ENCODE results near the gene IKZF4. TPM values are rescaled to one million over a fixed set of nuclear protein-coding genes. Genes with fewer than 3 reads are reported as not detected.
A peak's percentile ranks its signal among the peaks of the same experiment; 100 is the strongest.
"Not testable (repeated sequence)": the region's sequence is repeated elsewhere in the genome, so short reads cannot be mapped to it uniquely, and the experiment has no call there.

Gene IKZF4
- total RNA-seq, 2 donors from 2014 or later = 11.7 to 12.0 TPM

GRCh38 chr12:56034586-56035332 lies 13.9 kb downstream of the IKZF4 start:
- DNase-seq (ENCODE audit: low spot score) (no peak), ATAC-seq (peak; percentile 48 to 73)
- Mint-ChIP-seq H3K9me3 (no peaks in the 10 kb centered on the region), H3K4me1 (ENCODE audit: low read depth in 2 of 2) (peaks cover 0 to 7% of the 10 kb centered on the region in 2 donors), H3K27ac (peak overlapping the region in 1 of 2 donors; percentile 40), H3K27me3 (no peaks in the 10 kb centered on the region), H3K4me3 (no peak overlapping the region), H3K36me3 (peaks cover 11% of the 10 kb centered on the region)

DNA sequence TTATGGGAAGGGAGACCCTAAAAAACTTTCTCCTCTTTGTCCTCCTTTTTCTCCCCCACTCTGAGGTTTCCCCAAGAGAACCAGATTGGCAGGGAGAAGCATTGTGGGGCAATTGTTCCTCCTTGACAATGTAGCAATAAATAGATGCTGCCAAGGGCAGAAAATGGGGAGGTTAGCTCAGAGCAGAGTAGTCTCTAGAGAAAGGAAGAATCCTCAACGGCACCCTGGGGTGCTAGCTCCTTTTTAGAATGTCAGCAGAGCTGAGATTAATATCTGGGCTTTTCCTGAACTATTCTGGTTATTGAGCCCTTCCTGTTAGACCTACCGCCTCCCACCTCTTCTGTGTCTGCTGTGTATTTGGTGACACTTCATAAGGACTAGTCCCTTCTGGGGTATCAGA lies 16.3 kb downstream of the IKZF4 start:
- no peak for DNase-seq (ENCODE audit: low spot score)
- Mint-ChIP-seq H3K4me3 (no peak overlapping the region), H3K4me1 (ENCODE audit: low read depth in 2 of 2) (peaks cover 7 to 12% of the 10 kb centered on the region in 2 donors), H3K9me3 (no peaks in the 10 kb centered on the region), H3K27ac (no peak overlapping the region), H3K27me3 (no peaks in the 10 kb centered on the region), H3K36me3 (peaks cover 14% of the 10 kb centered on the region)
- ATAC-seq = no peak

DNA sequence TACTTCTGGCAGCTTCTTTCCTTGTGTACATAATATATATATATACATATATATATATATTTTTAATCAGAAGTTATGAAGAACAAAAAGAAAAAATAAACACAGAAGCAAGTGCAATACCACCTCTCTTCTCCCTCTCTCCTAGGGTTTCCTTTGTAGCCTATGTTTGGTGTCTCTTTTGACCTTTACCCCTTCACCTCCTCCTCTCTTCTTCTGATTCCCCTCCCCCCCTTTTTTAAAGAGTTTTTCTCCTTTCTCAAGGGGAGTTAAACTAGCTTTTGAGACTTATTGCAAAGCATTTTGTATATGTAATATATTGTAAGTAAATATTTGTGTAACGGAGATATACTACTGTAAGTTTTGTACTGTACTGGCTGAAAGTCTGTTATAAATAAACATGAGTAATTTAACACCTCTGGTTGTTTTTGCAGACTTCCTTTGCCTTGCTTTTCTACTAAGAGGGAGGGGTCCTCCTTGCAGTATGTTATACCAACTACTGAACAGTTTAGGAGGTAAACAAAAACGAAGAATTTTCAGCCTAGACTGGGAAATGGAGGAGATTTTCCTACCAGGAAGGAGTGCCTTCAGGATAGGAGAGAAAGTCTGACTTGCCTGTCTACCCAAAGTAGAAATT lies 17.3 kb downstream of the IKZF4 start:
- Mint-ChIP-seq H3K27ac (peak overlapping the region in 1 of 2 donors; percentile 49), H3K36me3 (peaks cover 24% of the 10 kb centered on the region), H3K9me3 (no peaks in the 10 kb centered on the region), H3K27me3 (no peaks in the 10 kb centered on the region), H3K4me1 (ENCODE audit: low read depth in 2 of 2) (peaks cover 13 to 20% of the 10 kb centered on the region in 2 donors), H3K4me3 (no peak overlapping the region)
- no peak for DNase-seq (ENCODE audit: low spot score)
- no peak for ATAC-seq

DNA sequence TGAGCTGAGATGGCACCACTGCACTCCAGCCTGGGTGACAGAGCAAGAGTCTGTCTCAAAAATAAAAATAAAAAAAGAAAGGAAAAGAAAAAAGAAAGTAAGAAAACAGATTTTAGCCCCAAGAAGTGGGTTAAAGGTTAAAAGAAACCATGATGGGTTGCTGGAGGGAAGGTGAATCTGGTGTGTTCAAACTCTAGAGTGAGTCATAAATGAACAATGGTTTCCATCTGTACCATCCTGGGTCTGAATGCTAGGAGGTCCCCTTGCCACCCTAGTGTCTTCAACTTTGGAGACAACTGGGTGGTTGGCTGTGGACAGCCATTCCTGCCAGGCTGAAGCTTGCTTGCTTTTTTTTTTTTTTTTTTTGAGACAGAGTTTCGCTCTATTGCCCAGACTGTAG lies 19.3 kb downstream of the IKZF4 start:
- no peak overlapping the region for H3K4me3 Mint-ChIP-seq
- peaks cover 30% of the 10 kb centered on the region for H3K36me3 Mint-ChIP-seq
- peak overlapping the region in 1 of 2 donors; percentile 97 for H3K27ac Mint-ChIP-seq
- DNase-seq (ENCODE audit: low spot score) (no peak), ATAC-seq (no peak)
- peaks cover 17 to 23% of the 10 kb centered on the region in 2 donors for H3K4me1 Mint-ChIP-seq (ENCODE audit: low read depth in 2 of 2)
- no peaks in the 10 kb centered on the region for H3K27me3 Mint-ChIP-seq
- no peaks in the 10 kb centered on the region for H3K9me3 Mint-ChIP-seq

- peaks cover 17 to 18% of the 10 kb centered on the region in 2 donors for H3K4me1 Mint-ChIP-seq (ENCODE audit: low read depth in 2 of 2)
- ATAC-seq (no peak), DNase-seq (ENCODE audit: low spot score) (no peak)
- H3K27ac Mint-ChIP-seq = peak overlapping the region; percentile 97
- H3K36me3 Mint-ChIP-seq = peaks cover 23% of the 10 kb centered on the region
- no peaks in the 10 kb centered on the region for H3K27me3 Mint-ChIP-seq
- H3K4me3 Mint-ChIP-seq = peak overlapping the region; percentile 98
- H3K9me3 Mint-ChIP-seq = no peaks in the 10 kb centered on the region
These were observed 20.2 kb downstream of the IKZF4 start for GRCh38 chr12:56040963-56041551.

- peaks cover 23% of the 10 kb centered on the region for H3K36me3 Mint-ChIP-seq
- ATAC-seq = peak; percentile 96 to 97
- peaks cover 20 to 23% of the 10 kb centered on the region in 2 donors for H3K4me1 Mint-ChIP-seq (ENCODE audit: low read depth in 2 of 2)
- peak within 1 kb of the TSS; percentile 98 for H3K4me3 Mint-ChIP-seq
- no peaks in the 10 kb centered on the region for H3K9me3 Mint-ChIP-seq
- no peaks in the 10 kb centered on the region for H3K27me3 Mint-ChIP-seq
- peak; percentile 94 for DNase-seq (ENCODE audit: low spot score)
- H3K27ac Mint-ChIP-seq = peak within 1 kb of the TSS; percentile 97
These were observed 20.9 kb downstream of the IKZF4 start, which contains the start of gene RPS26 for GRCh38 chr12:56041552-56042429. RPS26 (plus strand) TSS chr12:56041918; CDS start chr12:56042167, 249 bp downstream.

DNA sequence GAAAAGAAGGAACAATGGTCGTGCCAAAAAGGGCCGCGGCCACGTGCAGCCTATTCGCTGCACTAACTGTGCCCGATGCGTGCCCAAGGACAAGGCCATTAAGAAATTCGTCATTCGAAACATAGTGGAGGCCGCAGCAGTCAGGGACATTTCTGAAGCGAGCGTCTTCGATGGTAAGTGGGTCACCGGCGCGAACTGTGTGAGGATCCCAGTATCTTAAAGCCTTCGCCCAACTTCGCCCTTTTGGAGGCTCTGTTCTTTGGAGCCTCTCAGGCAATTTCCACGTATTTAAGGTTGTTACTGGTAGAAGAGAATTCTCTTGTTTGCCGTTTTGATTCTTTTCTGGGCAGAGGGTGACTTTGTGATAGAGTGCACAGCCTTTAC lies 21.6 kb downstream of the IKZF4 start:
- not testable (repeated sequence) for H3K9me3 Mint-ChIP-seq
- Mint-ChIP-seq H3K4me1 (ENCODE audit: low read depth in 2 of 2) (peaks cover 20 to 28% of the 10 kb centered on the region in 2 donors), H3K36me3 (peaks cover 23% of the 10 kb centered on the region)

DNA sequence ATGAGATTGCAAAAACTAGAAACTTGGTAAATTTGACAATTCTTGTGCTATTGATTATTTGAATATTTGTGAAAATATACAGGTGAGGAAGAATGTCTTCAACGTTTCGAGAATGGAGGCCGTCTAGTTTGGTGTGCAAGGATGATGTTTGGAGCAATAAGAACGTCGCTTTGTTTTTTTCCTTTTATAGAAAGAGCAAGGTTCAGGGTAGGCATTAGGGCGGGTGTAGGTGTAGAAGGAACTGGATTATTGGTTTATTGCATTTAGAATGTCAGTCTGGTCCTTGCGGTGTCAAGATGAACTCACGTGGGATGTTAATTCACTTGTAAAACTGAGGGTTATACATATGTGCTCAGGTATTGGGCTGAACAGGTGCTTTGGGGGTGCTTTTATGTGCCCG lies 22.0 kb downstream of the IKZF4 start:
- DNase-seq (ENCODE audit: low spot score) (no peak), ATAC-seq (no peak)
- Mint-ChIP-seq H3K36me3 (peaks cover 23% of the 10 kb centered on the region), H3K4me3 (peak overlapping the region; percentile 98), H3K27ac (peak overlapping the region; percentile 97), H3K9me3 (no peaks in the 10 kb centered on the region), H3K27me3 (no peaks in the 10 kb centered on the region), H3K4me1 (ENCODE audit: low read depth in 2 of 2) (peaks cover 20 to 28% of the 10 kb centered on the region in 2 donors)

More for the DNA sequence above, 21.6 kb downstream of the IKZF4 start:
- H3K27ac Mint-ChIP-seq = peak overlapping the region; percentile 97
- not testable (repeated sequence) for H3K27me3 Mint-ChIP-seq; ATAC-seq; DNase-seq (ENCODE audit: low spot score)
- peak overlapping the region; percentile 98 for H3K4me3 Mint-ChIP-seq

GRCh38 chr12:56046027-56046780 lies 25.4 kb downstream of the IKZF4 start:
- DNase-seq (ENCODE audit: low spot score) = no peak
- H3K27ac Mint-ChIP-seq = peak overlapping the region; percentile 53 to 61
- H3K4me1 Mint-ChIP-seq (ENCODE audit: low read depth in 2 of 2) = peaks cover 21 to 28% of the 10 kb centered on the region in 2 donors
- H3K27me3 Mint-ChIP-seq = no peaks in the 10 kb centered on the region
- H3K9me3 Mint-ChIP-seq = no peaks in the 10 kb centered on the region
- H3K4me3 Mint-ChIP-seq = no peak overlapping the region
- no peak for ATAC-seq
- peaks cover 23% of the 10 kb centered on the region for H3K36me3 Mint-ChIP-seq

- Mint-ChIP-seq H3K4me3 (no peak overlapping the region), H3K27ac (no peak overlapping the region)
These were observed 32.6 kb downstream of the IKZF4 start for GRCh38 chr12:56053407-56053893.

GRCh38 chr12:56059964-56060363 lies 39.1 kb downstream of the IKZF4 start:
- not testable (repeated sequence) for H3K27me3 Mint-ChIP-seq; H3K9me3 Mint-ChIP-seq; H3K36me3 Mint-ChIP-seq; H3K4me3 Mint-ChIP-seq; H3K4me1 Mint-ChIP-seq (ENCODE audit: low read depth in 2 of 2); H3K27ac Mint-ChIP-seq; DNase-seq (ENCODE audit: low spot score); ATAC-seq

More at GRCh38 chr12:56053407-56053893, 32.6 kb downstream of the IKZF4 start:
- ATAC-seq = no peak
- peaks cover 5 to 6% of the 10 kb centered on the region in 2 donors for H3K4me1 Mint-ChIP-seq (ENCODE audit: low read depth in 2 of 2)
- no peaks in the 10 kb centered on the region for H3K36me3 Mint-ChIP-seq
- H3K27me3 Mint-ChIP-seq = no peaks in the 10 kb centered on the region
- no peak for DNase-seq (ENCODE audit: low spot score)
- no peaks in the 10 kb centered on the region for H3K9me3 Mint-ChIP-seq

- no peaks in the 10 kb centered on the region for H3K4me1 Mint-ChIP-seq (ENCODE audit: low read depth in 2 of 2)
- H3K9me3 Mint-ChIP-seq = no peaks in the 10 kb centered on the region
- no peak overlapping the region for H3K4me3 Mint-ChIP-seq
- no peaks in the 10 kb centered on the region for H3K36me3 Mint-ChIP-seq
- ATAC-seq = no peak
- peaks cover 0 to 8% of the 10 kb centered on the region in 2 donors for H3K27me3 Mint-ChIP-seq
- DNase-seq (ENCODE audit: low spot score) = no peak
- no peak overlapping the region for H3K27ac Mint-ChIP-seq
These were observed 41.1 kb downstream of the IKZF4 start for GRCh38 chr12:56061982-56062381.

Measured in natural killer cell treated with Interleukin-12 subunit alpha and Interleukin-12 subunit beta and Interleukin-15 and Interleukin-18, amount 100 ng/mL, for 72 hours (primary cell).